Kidney glomerular epithelial cell (primary cell): ENCODE data around the gene JRKL.
A peak's percentile ranks its signal among the peaks of the same experiment; 100 is the strongest.

Experiments used
- DNase-seq: peaks from one replicate; lab custom pipeline; 2025; lab: John Stamatoyannopoulos, UW

JRKL gene

GRCh38 chr11:96389720-96390487 is at the start of gene JRKL, which contains the start of gene CCDC82:
Gene JRKL (plus strand): TSS chr11:96390013. CDS start chr11:96390650, 637 bp downstream.
Gene CCDC82 (minus strand): TSS chr11:96389912. CDS start chr11:96384747, 5,165 bp downstream.
- DNase-seq, result peak; percentile 91

- DNase-seq, result no peak
Measured at GRCh38 chr11:96340555-96340885, 49.3 kb upstream of the JRKL start.

GRCh38 chr11:96341211-96342013 is 48.4 kb upstream of the JRKL start:
- DNase-seq, result no peak

GRCh38 chr11:96342014-96342960 is 47.5 kb upstream of the JRKL start:
- peak; percentile 85 for DNase-seq

GRCh38 chr11:96342961-96343711 is 46.7 kb upstream of the JRKL start, which contains the start of gene MAML2:
Gene MAML2 (minus strand): TSS chr11:96343195. CDS start chr11:96341895, 1,300 bp downstream.
- peak; percentile 90 for DNase-seq

- DNase-seq, result no peak
Measured at GRCh38 chr11:96356848-96357247, 33.0 kb upstream of the JRKL start.

GRCh38 chr11:96357794-96358193 is 32.0 kb upstream of the JRKL start:
- DNase-seq, result no peak

- DNase-seq, result no peak
Measured at GRCh38 chr11:96358321-96358720, 31.5 kb upstream of the JRKL start.

- DNase-seq, result peak; percentile 21
Measured at GRCh38 chr11:96361778-96362177, 28.0 kb upstream of the JRKL start.

GRCh38 chr11:96365493-96365892 is 24.3 kb upstream of the JRKL start:
- no peak for DNase-seq

GRCh38 chr11:96366024-96366423 is 23.8 kb upstream of the JRKL start:
- no peak for DNase-seq

GRCh38 chr11:96367342-96367741 is 22.5 kb upstream of the JRKL start:
- DNase-seq, result no peak

GRCh38 chr11:96373826-96374225 is 16.0 kb upstream of the JRKL start:
- DNase-seq, result no peak

- no peak for DNase-seq
Measured at GRCh38 chr11:96376796-96377195, 13.0 kb upstream of the JRKL start.

GRCh38 chr11:96384156-96384555 is 5.7 kb upstream of the JRKL start:
- DNase-seq, result no peak

GRCh38 chr11:96385187-96385586 is 4.6 kb upstream of the JRKL start:
- DNase-seq, result no peak

GRCh38 chr11:96388891-96389719 is 708 bp upstream of the JRKL start:
- peak; percentile 82 for DNase-seq

- peak; percentile 60 for DNase-seq
Measured at GRCh38 chr11:96390488-96390792, 627 bp downstream of the JRKL start.

- DNase-seq, result no peak
Measured at GRCh38 chr11:96391698-96392307, 2.0 kb downstream of the JRKL start.

- peak; percentile 45 for DNase-seq
Measured at GRCh38 chr11:96393753-96394348, 4.0 kb downstream of the JRKL start.
